Ovary (tissue), 9 donors: Measurements from ENCODE around the gene ATAT1. TPM values are rescaled to one million over a fixed set of nuclear protein-coding genes. Genes with fewer than 3 reads are reported as not detected.

Experiments used
- DNase-seq, 5 donors: peaks; one replicate each; pipeline ENCODE4 v3.0.0-alpha.2; 2019 to 2020
- H3K27ac ChIP-seq, 2 donors: fragments of 200-600 bp; one replicate each; pipeline versions ENCODE4 v1.5.1 to v1.8.0; 2019 to 2022
- H3K27me3 ChIP-seq: fragments of 200-600 bp; one replicate; pipeline ENCODE4 v1.8.0; 2022
- H3K36me3 ChIP-seq: fragments of 200-600 bp; sonication (generic); one replicate; pipeline ENCODE4 v1.5.1; 2019
- H3K4me1 ChIP-seq: one replicate; pipeline ENCODE4 v1.8.1; 2013; ENCODE audit warnings: mild to moderate bottlenecking, moderate library complexity; ENCODE audit not compliant: insufficient read depth
- H3K4me3 ChIP-seq: fragments of 200-600 bp; sonication (generic); one replicate; pipeline ENCODE4 v1.5.1; 2017
- H3K9me3 ChIP-seq, 2 donors: fragments of 200-600 bp in 1 of 2; sonication (generic) in 1 of 2; one replicate each; pipeline versions ENCODE4 v1.5.1 to v1.8.1; 2013 to 2019; ENCODE audit warnings: mild to moderate bottlenecking in 1 of 2, moderate library complexity in 1 of 2
- EP300 ChIP-seq: sonication (generic); formaldehyde crosslinking; IDR thresholded peaks from one replicate; pipeline ENCODE4 v1.6.1; 2017; ENCODE audit warnings: antibody characterized with exemption
- POLR2A ChIP-seq: fragments of 450-650 bp; IDR thresholded peaks from one replicate; pipeline ENCODE4 v1.6.1; 2017; ENCODE audit warnings: antibody characterized with exemption, mild to moderate bottlenecking, moderate library complexity
- WGBS, 3 donors: extraction: QIAGEN DNeasy Blood & Tissue Kit in 1 of 3; methylation state at CpG; one replicate each; pipeline versions ENCODE4 v1.1.5 to v1.1.7; 2013 to 2017; 5-methylcytosine and 5-hydroxymethylcytosine counted together
- intact Hi-C, 4 donors: fragments of 100-400 bp; cut with DNase I; formaldehyde crosslinking; loops; one replicate each; pipeline versions ENCODE4 v1.11.0 to v1.15.1; 2022 to 2023
- polyA plus RNA-seq, 2 donors: library from polyadenylated mRNA; stranded (reverse); fragments of 200-250 nt in 1 of 2; fragments of 350-450 nt in 1 of 2; fragmentation: Illumina TruSeq in 1 of 2; extraction: RNeasy Lipid Tissue Mini Kit (QIAGEN cat#74804) in 1 of 2; gene quantifications; one replicate each; pipeline ENCODE4 v1.2.3, GENCODE V29; 2013 to 2014
- total RNA-seq, 7 donors: library from RNA; depleted of rRNA in 2 of 7; stranded (reverse); fragments of >200 nt in 2 of 7; fragmentation: NEBNext Ultra II Directional in 3 of 7; extraction: Animal tissue kit (Norgen Biotek cat#: 25700) in 3 of 7; gene quantifications; one replicate each; pipeline versions ENCODE4 v1.1.0 to v1.2.4, GENCODE V29; 2016 to 2023
- TF ChIP-seq, protein P1 (sequence below), 3 donors: fragments of 450-650 bp in 2 of 3; fragments of 200-600 bp in 1 of 3; IDR thresholded peaks; one replicate each; pipeline versions ENCODE4 v1.5.1 to v1.8.0; 2016 to 2022; ENCODE audit warnings: antibody characterized with exemption in 3 of 3, mild to moderate bottlenecking in 1 of 3
- donor health status: DM: no; HTN: no; CAD: no; lungs with moderate emphysema.
- donor health status: DM: no; HTN: no; CAD: no.
- donor health status: Bipolar disorder and iron deficiency.
- donor health status: DM: yes; HTN: yes; CAD: no.
- donor health status: DM: no; HTN: no; CAD: no.
- donor health status: DM: yes; HTN: yes; CAD: no.

ATAT1 gene
- total and polyA plus RNA-seq, 9 donors = 5.6 to 20.5 (median 11.4) TPM

DNA sequence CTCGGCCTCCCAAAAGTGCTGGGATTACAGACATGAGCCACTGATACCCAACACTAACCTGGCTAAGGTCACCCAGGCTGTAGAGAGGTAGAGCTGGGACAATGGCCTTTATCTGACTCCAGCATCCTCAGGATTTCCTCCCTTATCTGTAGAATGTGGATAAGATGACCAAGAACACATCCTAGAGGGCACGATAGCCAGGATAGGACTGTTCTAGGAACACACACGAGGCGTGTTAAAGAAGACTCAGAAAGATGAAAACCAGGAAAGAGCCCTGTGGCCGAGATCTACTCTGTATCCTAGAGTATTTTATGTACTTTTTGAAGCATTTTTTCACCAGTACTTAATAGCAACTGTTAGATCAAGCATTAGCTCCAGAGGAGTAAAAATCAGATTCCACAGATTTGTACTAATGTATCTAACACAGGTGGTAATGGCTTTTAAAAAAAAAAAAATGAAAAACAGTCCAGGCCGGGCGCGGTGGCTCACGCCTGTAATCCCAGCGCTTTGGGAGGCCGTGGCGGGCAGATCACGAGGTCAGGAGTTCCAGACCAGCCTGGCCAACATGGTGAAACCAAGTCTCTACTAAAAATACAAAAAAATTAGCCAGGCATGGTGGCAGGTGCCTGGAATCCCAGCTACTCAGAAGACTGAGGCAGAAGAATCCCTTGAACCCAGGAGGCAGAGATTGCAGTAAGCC lies 26.9 kb upstream of the ATAT1 start:
- H3K36me3 ChIP-seq = no peaks in the 10 kb centered on the region
- no peaks in the 10 kb centered on the region for H3K27me3 ChIP-seq
- intact Hi-C loops = no loop called here
- no peaks in the 10 kb centered on the region for H3K9me3 ChIP-seq
- no peak overlapping the region for H3K4me3 ChIP-seq
- no peak for TF ChIP-seq POLR2A
- no peak for TF ChIP-seq EP300
- TF ChIP-seq, protein P1, sequence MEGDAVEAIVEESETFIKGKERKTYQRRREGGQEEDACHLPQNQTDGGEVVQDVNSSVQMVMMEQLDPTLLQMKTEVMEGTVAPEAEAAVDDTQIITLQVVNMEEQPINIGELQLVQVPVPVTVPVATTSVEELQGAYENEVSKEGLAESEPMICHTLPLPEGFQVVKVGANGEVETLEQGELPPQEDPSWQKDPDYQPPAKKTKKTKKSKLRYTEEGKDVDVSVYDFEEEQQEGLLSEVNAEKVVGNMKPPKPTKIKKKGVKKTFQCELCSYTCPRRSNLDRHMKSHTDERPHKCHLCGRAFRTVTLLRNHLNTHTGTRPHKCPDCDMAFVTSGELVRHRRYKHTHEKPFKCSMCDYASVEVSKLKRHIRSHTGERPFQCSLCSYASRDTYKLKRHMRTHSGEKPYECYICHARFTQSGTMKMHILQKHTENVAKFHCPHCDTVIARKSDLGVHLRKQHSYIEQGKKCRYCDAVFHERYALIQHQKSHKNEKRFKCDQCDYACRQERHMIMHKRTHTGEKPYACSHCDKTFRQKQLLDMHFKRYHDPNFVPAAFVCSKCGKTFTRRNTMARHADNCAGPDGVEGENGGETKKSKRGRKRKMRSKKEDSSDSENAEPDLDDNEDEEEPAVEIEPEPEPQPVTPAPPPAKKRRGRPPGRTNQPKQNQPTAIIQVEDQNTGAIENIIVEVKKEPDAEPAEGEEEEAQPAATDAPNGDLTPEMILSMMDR (IDR thresholded peaks at IDR 0.05) = no peak
- H3K4me1 ChIP-seq = no peaks in the 10 kb centered on the region
- no peak for DNase-seq
- H3K27ac ChIP-seq = no peak overlapping the region
- 68 to 78% (median 70%) methylated on average over 13 of the region's 13 CpGs for WGBS, 3 donors

DNA sequence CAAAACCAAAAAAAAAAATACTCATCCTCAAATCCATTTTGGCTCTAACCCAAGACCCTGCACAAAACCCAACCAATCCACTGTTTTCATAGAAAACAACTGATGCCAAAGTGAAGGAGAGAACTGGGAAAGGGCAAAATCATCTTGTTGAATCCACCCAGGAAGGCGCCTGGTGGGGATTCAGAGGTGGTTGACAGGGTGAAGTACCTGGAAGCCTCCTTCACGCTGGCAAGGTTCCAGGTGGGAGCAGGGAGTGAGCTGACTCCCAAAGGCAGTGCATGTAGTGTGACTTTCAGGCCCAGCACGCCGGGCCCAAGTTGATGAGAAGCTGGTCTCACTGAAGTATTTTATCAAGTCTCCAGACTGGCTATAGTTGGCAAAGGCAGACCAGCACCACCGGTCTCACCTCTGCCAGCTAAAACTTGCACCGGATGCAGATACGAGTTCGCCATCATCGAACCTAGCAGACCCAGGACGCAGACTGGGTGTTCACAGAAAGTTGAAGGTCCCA lies 26.2 kb upstream of the ATAT1 start:
- Histone ChIP-seq H3K4me3 (no peak overlapping the region), H3K27ac (no peak overlapping the region), H3K36me3 (no peaks in the 10 kb centered on the region), H3K4me1 (no peaks in the 10 kb centered on the region), H3K9me3 (no peaks in the 10 kb centered on the region), H3K27me3 (no peaks in the 10 kb centered on the region)
- DNase-seq = peak in 3 of 5 donors; percentile 56 to 58 (median 58)
- WGBS, 3 donors = 53 to 64% (median 62%) methylated on average over 10 of the region's 10 CpGs
- intact Hi-C loops = no loop called here
- TF ChIP-seq, protein P1 (IDR thresholded peaks at IDR 0.05) = no peak
- no peak for TF ChIP-seq POLR2A
- TF ChIP-seq EP300 = no peak

DNA sequence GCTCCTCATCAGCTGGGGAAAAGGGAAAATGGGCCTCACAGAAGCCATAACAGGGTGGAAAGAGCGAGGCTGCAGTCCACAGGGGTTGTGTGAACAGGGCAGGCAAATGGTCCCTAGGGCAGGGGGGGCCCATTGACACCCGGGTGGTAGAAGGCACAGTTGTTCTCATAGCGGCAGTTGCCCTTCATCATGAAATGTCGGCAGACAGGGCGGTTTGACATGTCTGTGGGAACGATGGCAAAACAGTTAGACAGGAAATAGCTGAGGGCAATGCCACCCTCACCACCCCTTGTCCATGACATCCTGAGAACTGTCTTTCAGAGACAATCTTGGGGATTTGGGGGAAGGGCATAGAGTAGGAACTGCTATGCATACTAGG lies 25.2 kb upstream of the ATAT1 start:
- H3K36me3 ChIP-seq = no peaks in the 10 kb centered on the region
- 66 to 72% (median 70%) methylated on average over 6 of the region's 6 CpGs for WGBS, 3 donors
- H3K27ac ChIP-seq = no peak overlapping the region
- intact Hi-C loops = no loop called here
- TF ChIP-seq EP300 (no peak), POLR2A (no peak)
- TF ChIP-seq, protein P1 (IDR thresholded peaks at IDR 0.05) = no peak
- no peak for DNase-seq
- H3K27me3 ChIP-seq = no peaks in the 10 kb centered on the region
- H3K4me1 ChIP-seq = no peaks in the 10 kb centered on the region
- no peaks in the 10 kb centered on the region for H3K9me3 ChIP-seq
- H3K4me3 ChIP-seq = no peak overlapping the region

DNA sequence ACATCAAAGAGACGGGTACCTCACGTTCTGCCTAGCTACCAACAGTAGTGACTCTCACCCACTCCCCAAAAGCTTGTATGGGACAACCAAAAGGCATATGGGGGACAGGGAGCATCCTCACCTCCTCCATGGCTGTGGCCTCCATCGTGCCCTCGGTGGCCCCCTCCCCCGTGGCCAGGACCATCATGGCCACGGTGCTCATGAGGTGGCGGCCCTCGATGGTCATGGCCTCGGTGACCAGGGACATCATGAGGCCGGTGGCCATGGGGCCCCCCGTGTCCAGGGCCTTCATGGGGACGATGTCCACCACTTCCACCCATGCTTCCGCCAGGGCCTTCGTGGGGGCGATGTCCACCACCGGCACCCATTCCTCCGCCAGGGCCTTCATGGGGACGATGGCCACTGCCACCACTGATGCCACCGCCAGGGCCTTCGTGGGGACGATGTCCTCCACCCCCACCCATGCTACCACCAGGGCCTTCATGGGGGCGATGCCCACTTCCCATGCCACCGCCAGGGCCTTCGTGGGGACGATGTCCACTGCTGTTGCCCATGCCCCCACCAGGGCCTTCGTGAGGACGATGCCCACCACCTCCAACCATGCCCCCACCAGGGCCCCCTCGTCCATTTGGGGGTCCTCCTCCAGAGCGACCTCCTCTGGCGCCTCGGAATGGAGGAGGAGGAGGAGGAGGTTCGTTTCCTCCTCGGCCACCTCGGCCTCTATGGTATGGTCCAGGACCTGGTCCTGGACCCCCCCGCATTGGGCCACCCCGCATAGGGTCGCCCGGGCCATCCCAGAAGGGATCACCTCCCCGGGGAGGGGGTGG lies 24.6 kb upstream of the ATAT1 start:
- intact Hi-C loops = no loop called here
- Histone ChIP-seq H3K27ac (no peak overlapping the region), H3K9me3 (no peaks in the 10 kb centered on the region), H3K27me3 (no peaks in the 10 kb centered on the region), H3K36me3 (no peaks in the 10 kb centered on the region), H3K4me3 (no peak overlapping the region), H3K4me1 (no peaks in the 10 kb centered on the region)
- WGBS, 3 donors = 86 to 92% (median 91%) methylated on average over 29 to 39 of the region's 39 CpGs
- TF ChIP-seq POLR2A (no peak), EP300 (no peak)
- TF ChIP-seq, protein P1 (IDR thresholded peaks at IDR 0.05) = no peak
- DNase-seq = no peak
